ENCODE results near the gene DYNC1H1. TPM values are rescaled to one million over a fixed set of nuclear protein-coding genes. Genes with fewer than 3 reads are reported as not detected.

The DYNC1H1 gene
- total RNA-seq, 1 donor from 2014 or later: 591 TPM

DNA sequence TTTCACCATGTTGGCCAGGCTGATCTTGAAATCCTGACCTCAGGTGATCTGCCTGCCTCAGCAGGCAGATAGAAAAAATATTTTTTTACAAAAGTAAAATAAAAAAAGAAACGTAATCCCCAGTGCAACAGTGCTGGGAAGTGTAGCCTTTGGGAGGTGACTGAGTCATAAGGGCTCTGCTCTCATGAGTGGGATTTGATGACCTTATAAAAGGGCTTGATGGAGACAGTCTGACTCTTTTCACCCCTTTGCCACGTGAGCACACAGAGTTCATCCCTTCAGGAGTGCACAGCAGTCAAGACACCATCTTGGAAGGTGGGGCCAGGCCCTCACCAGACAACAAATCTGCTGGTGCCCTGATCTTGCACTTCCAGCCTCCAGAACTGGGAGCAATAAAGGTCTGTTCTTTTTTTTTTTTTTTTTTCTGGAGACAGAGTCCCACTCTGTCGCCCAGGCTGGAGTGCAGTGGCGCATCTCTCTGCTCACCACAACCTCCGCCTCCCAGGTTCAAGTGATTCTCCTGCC lies 24.7 kb upstream of the DYNC1H1 start:
- peaks cover 4% of the 10 kb centered on the region for H3K27me3 ChIP-seq (ENCODE audit: insufficient read depth, low read length)
- H3K4me2 ChIP-seq (ENCODE audit: low read length): no peak overlapping the region
- H3K4me3 ChIP-seq (ENCODE audit: insufficient read depth, low read depth, low read length): no peak overlapping the region
- TF ChIP-seq CTCF (IDR thresholded peaks at IDR 0.05; ENCODE audit: insufficient read depth, low read depth, low read length) (no peak), EZH2 (IDR thresholded peaks at IDR 0.05; ENCODE audit: insufficient read depth, low read length) (no peak)
- peaks cover 3% of the 10 kb centered on the region for H3K9me3 Mint-ChIP-seq (ENCODE audit: unreplicated experiment)
- H3K36me3 Mint-ChIP-seq (ENCODE audit: low read depth, unreplicated experiment): no peaks in the 10 kb centered on the region
- H3K36me3 ChIP-seq (ENCODE audit: insufficient read depth, low read length): no peaks in the 10 kb centered on the region
- no peak for FAIRE-seq
- H3K27me3 Mint-ChIP-seq (ENCODE audit: low read depth, unreplicated experiment): peaks cover 59% of the 10 kb centered on the region
- H3K27ac ChIP-seq (ENCODE audit: low read depth, low read length): no peak overlapping the region
- no peak for DNase-seq (ENCODE audit: low read depth)
- H3K4me1 Mint-ChIP-seq (ENCODE audit: low read depth, unreplicated experiment): no peaks in the 10 kb centered on the region
- H3K4me1 ChIP-seq (ENCODE audit: insufficient read depth, low read length): no peaks in the 10 kb centered on the region
- H2AFZ ChIP-seq (ENCODE audit: low read depth, low read length): no peak overlapping the region
- no peaks in the 10 kb centered on the region for H3K79me2 ChIP-seq (ENCODE audit: insufficient read depth, low read length)
- no peaks in the 10 kb centered on the region for H4K20me1 ChIP-seq (ENCODE audit: insufficient read depth, low read length)
- H3K4me3 Mint-ChIP-seq (ENCODE audit: unreplicated experiment): no peak overlapping the region
- no peaks in the 10 kb centered on the region for H3K9me3 ChIP-seq (ENCODE audit: insufficient read depth, low read depth, low read length)
- no peak overlapping the region for H3K9ac ChIP-seq (ENCODE audit: low read length)
- no peak overlapping the region for H3K27ac Mint-ChIP-seq (ENCODE audit: unreplicated experiment)

- peaks cover 3% of the 10 kb centered on the region for H3K27me3 ChIP-seq (ENCODE audit: insufficient read depth, low read length)
- H3K9me3 ChIP-seq (ENCODE audit: insufficient read depth, low read depth, low read length): no peaks in the 10 kb centered on the region
- H3K4me2 ChIP-seq (ENCODE audit: low read length): no peak overlapping the region
- Mint-ChIP-seq H3K27ac (ENCODE audit: unreplicated experiment) (no peak overlapping the region), H3K4me1 (ENCODE audit: low read depth, unreplicated experiment) (peaks cover 5% of the 10 kb centered on the region), H3K27me3 (ENCODE audit: low read depth, unreplicated experiment) (peaks cover 52% of the 10 kb centered on the region), H3K4me3 (ENCODE audit: unreplicated experiment) (no peak overlapping the region), H3K36me3 (ENCODE audit: low read depth, unreplicated experiment) (peaks cover 2% of the 10 kb centered on the region), H3K9me3 (ENCODE audit: unreplicated experiment) (peaks cover 3% of the 10 kb centered on the region)
- H3K4me3 ChIP-seq (ENCODE audit: insufficient read depth, low read depth, low read length): no peak overlapping the region
- H4K20me1 ChIP-seq (ENCODE audit: insufficient read depth, low read length): no peaks in the 10 kb centered on the region
- H3K9ac ChIP-seq (ENCODE audit: low read length): no peak overlapping the region
- no peaks in the 10 kb centered on the region for H3K36me3 ChIP-seq (ENCODE audit: insufficient read depth, low read length)
- FAIRE-seq (no peak), DNase-seq (ENCODE audit: low read depth) (no peak)
- no peak overlapping the region for H2AFZ ChIP-seq (ENCODE audit: low read depth, low read length)
- no peak overlapping the region for H3K27ac ChIP-seq (ENCODE audit: low read depth, low read length)
- H3K79me2 ChIP-seq (ENCODE audit: insufficient read depth, low read length): peaks cover 11% of the 10 kb centered on the region
- peaks cover 12% of the 10 kb centered on the region for H3K4me1 ChIP-seq (ENCODE audit: insufficient read depth, low read length)
- no peak for TF ChIP-seq CTCF (IDR thresholded peaks at IDR 0.05; ENCODE audit: insufficient read depth, low read depth, low read length)
- no peak for TF ChIP-seq EZH2 (IDR thresholded peaks at IDR 0.05; ENCODE audit: insufficient read depth, low read length)
These were observed 19.9 kb upstream of the DYNC1H1 start for GRCh38 chr14:101944451-101944850.

GRCh38 chr14:101945171-101945570 lies 19.2 kb upstream of the DYNC1H1 start:
- Mint-ChIP-seq H3K9me3 (ENCODE audit: unreplicated experiment) (peaks cover 1% of the 10 kb centered on the region), H3K36me3 (ENCODE audit: low read depth, unreplicated experiment) (peaks cover 2% of the 10 kb centered on the region), H3K4me3 (ENCODE audit: unreplicated experiment) (no peak overlapping the region), H3K27me3 (ENCODE audit: low read depth, unreplicated experiment) (peaks cover 50% of the 10 kb centered on the region), H3K4me1 (ENCODE audit: low read depth, unreplicated experiment) (peaks cover 5% of the 10 kb centered on the region), H3K27ac (ENCODE audit: unreplicated experiment) (no peak overlapping the region)
- Histone ChIP-seq H3K4me3 (ENCODE audit: insufficient read depth, low read depth, low read length) (no peak overlapping the region), H3K9ac (ENCODE audit: low read length) (no peak overlapping the region), H3K79me2 (ENCODE audit: insufficient read depth, low read length) (peaks cover 12% of the 10 kb centered on the region), H3K9me3 (ENCODE audit: insufficient read depth, low read depth, low read length) (no peaks in the 10 kb centered on the region), H3K4me1 (ENCODE audit: insufficient read depth, low read length) (peaks cover 12% of the 10 kb centered on the region), H4K20me1 (ENCODE audit: insufficient read depth, low read length) (no peaks in the 10 kb centered on the region), H3K4me2 (ENCODE audit: low read length) (no peak overlapping the region), H3K27me3 (ENCODE audit: insufficient read depth, low read length) (peaks cover 3% of the 10 kb centered on the region), H2AFZ (ENCODE audit: low read depth, low read length) (no peak overlapping the region), H3K27ac (ENCODE audit: low read depth, low read length) (no peak overlapping the region), H3K36me3 (ENCODE audit: insufficient read depth, low read length) (no peaks in the 10 kb centered on the region)
- FAIRE-seq (no peak), DNase-seq (ENCODE audit: low read depth) (no peak)
- TF ChIP-seq EZH2 (IDR thresholded peaks at IDR 0.05; ENCODE audit: insufficient read depth, low read length): no peak

Measured in astrocyte (in vitro differentiated cells and primary cell).